Stimulated activated CD4-positive, alpha-beta T cell treated with anti-CD3 and anti-CD28 coated beads, Interleukin-15, amount 100 ng/mL, for 48 hours (primary cell): ENCODE measurements around the gene USP12.

Source experiments
- DNase-seq, 2 donors: peaks; one replicate each; pipeline ENCODE4 v3.0.0-alpha.2; 2020; ENCODE audit warnings: low read depth in 2 of 2

The USP12 gene

DNA sequence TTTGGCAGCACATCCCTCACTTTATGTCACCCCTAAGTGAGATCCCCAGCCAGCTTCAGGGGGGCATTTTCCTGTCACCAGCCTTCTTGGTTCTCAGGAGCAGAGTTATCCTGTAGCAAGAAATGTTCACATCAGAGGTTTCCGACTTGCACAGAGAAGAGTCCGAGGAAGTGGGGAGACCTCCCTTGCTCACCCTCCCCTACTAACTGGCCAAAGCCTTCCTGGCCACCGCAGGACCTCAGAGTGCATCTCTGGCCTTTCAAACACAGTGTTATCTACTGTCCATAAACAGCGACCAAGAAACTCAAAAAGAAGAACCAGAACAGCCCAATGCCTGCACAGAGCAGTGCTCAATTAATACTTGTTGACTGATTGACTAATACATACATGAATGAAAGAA is 134.4 kb downstream of the USP12 start:
- no peak for DNase-seq

DNA sequence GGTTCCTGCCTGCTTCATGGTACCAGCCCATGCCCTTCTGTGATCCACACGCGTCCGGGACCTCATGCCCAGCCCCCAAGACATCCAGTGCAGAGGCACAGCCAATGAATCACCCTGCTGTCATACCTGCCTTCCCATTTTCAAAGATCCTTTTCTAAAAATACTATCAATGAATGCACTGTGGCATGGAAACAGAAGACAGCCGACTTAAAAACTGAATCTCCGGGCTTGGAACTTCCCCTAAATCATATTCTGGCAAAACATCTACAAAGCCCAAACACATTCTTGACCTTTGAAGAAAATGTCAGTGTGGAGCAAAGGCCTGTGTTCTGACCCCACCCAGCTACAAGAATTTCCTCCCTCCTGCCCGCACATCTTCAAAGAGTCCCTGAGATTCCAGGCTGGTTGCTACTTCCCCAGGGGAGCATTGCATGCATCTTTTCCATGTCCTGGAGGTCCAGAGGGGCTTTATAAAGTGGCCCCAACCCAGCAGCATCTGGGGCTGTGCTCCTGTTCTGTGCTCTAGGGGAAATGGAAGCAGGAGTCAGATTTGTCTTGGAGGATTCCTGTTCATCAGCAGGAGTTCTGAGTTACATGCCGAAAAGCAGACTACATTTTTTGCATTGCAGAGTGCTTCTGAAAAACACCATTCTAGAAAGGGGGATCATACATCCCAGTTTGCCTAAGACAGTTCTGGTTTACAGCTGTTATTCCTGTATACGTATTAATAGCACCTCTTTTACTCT is 135.2 kb downstream of the USP12 start:
- no peak for DNase-seq

GRCh38 chr13:27035892-27036235 is 135.7 kb downstream of the USP12 start:
- no peak for DNase-seq

- no peak for DNase-seq
Observed at GRCh38 chr13:27034678-27035111, 136.9 kb downstream of the USP12 start.

DNA sequence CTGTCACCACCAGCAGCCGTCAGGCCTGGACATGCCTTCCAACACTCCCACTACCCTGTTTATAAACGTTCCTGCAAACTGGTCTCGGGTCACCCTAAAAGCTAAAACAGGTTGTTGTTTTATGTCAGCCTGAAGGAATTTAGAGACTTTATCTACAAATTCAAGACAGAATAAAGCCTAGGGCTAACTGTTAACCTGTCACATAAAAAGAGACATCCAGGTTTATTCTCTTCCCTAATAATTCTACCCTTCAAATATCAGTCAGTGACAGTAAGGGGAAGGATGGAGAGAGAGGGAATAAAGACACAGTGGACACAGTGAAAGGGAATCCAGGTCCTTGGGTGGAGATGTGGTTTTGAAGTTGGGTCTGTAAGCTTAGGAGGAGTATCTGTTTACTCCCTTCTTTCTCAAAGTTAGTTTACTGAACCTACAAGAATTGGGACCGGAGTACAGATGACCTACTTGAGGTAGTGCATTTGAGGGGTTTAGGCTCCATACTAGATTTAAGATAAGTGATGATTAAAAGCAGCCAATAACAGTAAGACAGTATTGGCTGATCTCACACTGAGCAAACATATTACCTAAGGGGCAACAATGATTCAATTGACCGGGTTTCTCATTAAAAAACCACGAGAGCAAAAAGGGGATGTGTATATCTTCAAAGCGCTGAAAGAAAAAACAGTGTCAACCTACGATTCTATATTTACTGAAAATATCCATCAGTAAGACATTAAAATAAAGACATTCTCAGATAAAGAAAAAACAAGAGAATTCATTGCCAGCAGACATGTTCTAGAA is 142.7 kb downstream of the USP12 start:
- no peak for DNase-seq

DNA sequence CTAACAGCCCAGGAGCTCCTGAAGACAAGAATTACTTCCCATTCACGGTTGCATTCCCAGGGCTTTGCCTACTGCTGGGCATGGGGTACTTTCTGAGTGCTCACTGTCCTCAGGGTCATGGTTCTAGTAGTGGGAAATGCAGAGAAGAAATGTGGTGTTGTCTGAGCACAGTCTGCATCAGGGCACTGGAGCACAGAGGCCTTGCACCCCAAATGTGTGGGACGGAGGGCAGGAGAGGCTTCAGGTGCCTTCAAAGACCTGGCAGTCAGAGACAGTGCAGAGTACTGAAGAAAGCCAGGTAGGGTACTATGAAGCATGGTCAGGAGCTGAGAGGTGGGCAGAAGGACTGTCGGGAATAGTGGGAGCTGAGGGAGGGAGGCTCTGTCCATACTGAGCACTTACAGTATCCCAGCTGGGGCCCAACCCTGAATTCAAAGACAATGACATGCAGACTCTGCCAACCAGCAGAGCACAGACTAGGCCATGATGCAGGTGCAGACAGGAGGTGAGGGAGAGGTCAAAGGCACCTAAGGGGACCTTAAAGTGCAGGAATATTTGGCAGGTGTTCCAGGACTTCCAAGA is 144.4 kb downstream of the USP12 start:
- DNase-seq = no peak

- no peak for DNase-seq
Observed at GRCh38 chr13:27026396-27026795, 145.2 kb downstream of the USP12 start.

- DNase-seq = no peak
Observed at GRCh38 chr13:27024776-27025492, 146.7 kb downstream of the USP12 start.

GRCh38 chr13:27024074-27024461 is 147.5 kb downstream of the USP12 start:
- no peak for DNase-seq

DNA sequence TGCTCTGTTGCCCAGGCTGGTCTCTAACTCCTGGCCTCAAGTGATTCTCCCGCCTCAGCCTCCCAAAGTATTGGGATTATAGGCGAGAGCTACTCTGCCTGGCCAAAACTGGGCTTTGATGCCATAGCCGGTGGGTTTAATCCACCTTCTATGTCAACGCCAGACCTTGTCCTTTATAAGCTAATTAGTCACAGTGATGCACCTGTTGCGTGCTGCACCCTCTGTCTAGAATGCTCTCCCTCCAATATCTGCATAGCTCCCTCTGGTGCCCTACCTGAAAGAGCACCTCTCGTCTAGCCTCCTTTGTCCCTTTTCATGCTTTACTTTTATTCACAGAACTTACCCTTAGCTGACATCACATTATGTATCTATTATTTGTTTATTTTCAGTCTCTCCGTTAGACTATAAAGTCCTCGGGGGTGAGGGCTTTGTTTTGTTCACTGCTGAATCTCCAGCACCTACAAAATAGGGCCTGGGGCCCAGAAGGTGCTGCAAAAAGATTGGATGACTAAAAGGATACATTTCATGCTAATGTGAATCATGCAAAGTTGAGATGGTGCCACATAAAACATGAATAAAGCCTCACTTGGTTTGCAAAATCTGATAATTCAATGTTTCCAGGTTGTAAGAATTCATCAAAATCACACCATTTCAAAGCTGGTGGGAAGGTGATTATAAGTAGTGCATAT is 148.1 kb downstream of the USP12 start:
- no peak for DNase-seq

- no peak for DNase-seq
Observed at GRCh38 chr13:27022571-27023311, 148.9 kb downstream of the USP12 start.

- DNase-seq = no peak
Observed at GRCh38 chr13:27020415-27020814, 151.2 kb downstream of the USP12 start.

GRCh38 chr13:27018882-27019281 is 152.7 kb downstream of the USP12 start:
- no peak for DNase-seq

DNA sequence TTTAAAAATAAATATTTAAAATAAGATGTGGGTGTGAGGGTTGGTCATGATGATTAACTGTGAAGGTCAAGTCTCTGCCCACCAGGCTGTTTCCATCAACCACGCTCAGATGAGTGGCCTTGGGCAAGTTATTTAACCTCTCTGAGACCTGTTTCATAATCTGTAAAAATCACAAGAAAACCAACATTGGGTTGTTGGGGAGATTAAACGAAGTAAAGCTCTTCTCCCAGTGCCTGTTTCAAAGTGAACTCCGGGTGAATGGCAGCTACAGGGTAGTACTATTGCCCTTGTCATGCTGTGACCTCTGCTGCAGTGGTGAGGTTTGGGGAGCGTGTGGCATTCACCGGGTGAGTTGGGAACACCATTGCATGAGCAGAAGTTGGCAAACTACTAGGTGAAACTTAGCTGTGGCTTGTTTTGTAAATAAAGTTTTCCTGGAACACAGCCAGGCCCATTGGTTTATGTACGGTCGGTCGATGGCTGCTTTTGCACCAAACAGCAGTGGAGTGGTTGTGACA is 153.2 kb downstream of the USP12 start:
- no peak for DNase-seq

- no peak for DNase-seq
Observed at GRCh38 chr13:27016875-27017274, 154.7 kb downstream of the USP12 start.
